Liver (tissue), 9 donors: Measurements from ENCODE around the gene PSD4. TPM values are rescaled to one million over a fixed set of nuclear protein-coding genes. Genes with fewer than 3 reads are reported as not detected.

Source experiments
- DNase-seq: peaks from one replicate; pipeline ENCODE4 v3.0.0-alpha.2; 2017; ENCODE audit warnings: low spot score
- H3K27ac ChIP-seq, 2 donors: one replicate each; pipeline ENCODE4 v1.7.0; 2013; ENCODE audit warnings: inconsistent platforms in 2 of 2, low read length in 2 of 2, control low read depth in 1 of 2, low read depth in 1 of 2, mild to moderate bottlenecking in 1 of 2
- H3K27me3 ChIP-seq, 4 donors: one replicate each; pipeline versions ENCODE4 v1.6.1 to v1.7.0; 2013; ENCODE audit warnings: low read length in 3 of 4, inconsistent platforms in 1 of 4, mild to moderate bottlenecking in 1 of 4, moderate library complexity in 1 of 4; ENCODE audit not compliant: control insufficient read depth in 4 of 4, insufficient read depth in 4 of 4
- H3K36me3 ChIP-seq, 4 donors: one replicate each; pipeline versions ENCODE4 v1.6.1 to v1.7.0; 2013; ENCODE audit warnings: low read length in 3 of 4, mild to moderate bottlenecking in 3 of 4, low read depth in 1 of 4, moderate library complexity in 1 of 4; ENCODE audit not compliant: control insufficient read depth in 4 of 4, insufficient read depth in 3 of 4
- H3K4me1 ChIP-seq, 4 donors: one replicate each; pipeline versions ENCODE4 v1.6.1 to v1.7.0; 2013; ENCODE audit warnings: low read length in 3 of 4, mild to moderate bottlenecking in 3 of 4, moderate library complexity in 1 of 4; ENCODE audit not compliant: control insufficient read depth in 4 of 4, insufficient read depth in 4 of 4
- H3K4me3 ChIP-seq, 3 donors: one replicate each; pipeline versions ENCODE4 v1.6.1 to v1.7.0; 2013; ENCODE audit warnings: low read length in 3 of 3, control low read depth in 1 of 3, low read depth in 1 of 3, mild to moderate bottlenecking in 1 of 3
- H3K9ac ChIP-seq, 2 donors: one replicate each; pipeline ENCODE4 v1.7.0; 2013; ENCODE audit warnings: low read length in 2 of 2, mild to moderate bottlenecking in 2 of 2, moderate library complexity in 2 of 2, control low read depth in 1 of 2, low read depth in 1 of 2
- H3K9me3 ChIP-seq, 4 donors: one replicate each; pipeline versions ENCODE4 v1.6.1 to v1.7.0; 2013; ENCODE audit warnings: low read length in 3 of 4; ENCODE audit not compliant: control insufficient read depth in 4 of 4
- CTCF ChIP-seq: fragments of 150-350 bp; IDR thresholded peaks from 2 replicates; pipeline ENCODE4 v1.5.1; 2017; ENCODE audit warnings: improper control_type of control experiment, low read depth, low read length; ENCODE audit not compliant: missing input control
- EGR1 ChIP-seq, 2 donors: IDR thresholded peaks; 2 replicates each; pipeline ENCODE4 v1.6.1; 2016 to 2018; ENCODE audit warnings: antibody characterized with exemption in 2 of 2, low read depth in 2 of 2
- FOXA1 ChIP-seq: IDR thresholded peaks from 2 replicates; pipeline ENCODE4 v1.6.1; 2016; ENCODE audit warnings: antibody characterized with exemption
- FOXA2 ChIP-seq: IDR thresholded peaks from 2 replicates; pipeline ENCODE4 v1.6.1; 2016; ENCODE audit warnings: antibody characterized with exemption
- GABPA ChIP-seq, 2 donors: IDR thresholded peaks in 1 of 2; conservative IDR thresholded peaks in 1 of 2; 2 replicates each; pipeline ENCODE4 v1.6.1; 2016; ENCODE audit warnings: antibody characterized with exemption in 2 of 2, mild to moderate bottlenecking in 1 of 2, moderate library complexity in 1 of 2
- HNF4A ChIP-seq, 2 donors: conservative IDR thresholded peaks; 2 replicates each; pipeline ENCODE4 v1.6.1; 2016; ENCODE audit warnings: antibody characterized with exemption in 2 of 2, mild to moderate bottlenecking in 2 of 2
- HNF4G ChIP-seq: IDR thresholded peaks from 2 replicates; pipeline ENCODE4 v1.6.1; 2016; ENCODE audit warnings: antibody characterized with exemption
- JUND ChIP-seq, 2 donors: IDR thresholded peaks; 2 replicates each; pipeline ENCODE4 v1.6.1; 2016; ENCODE audit warnings: antibody characterized with exemption in 2 of 2
- MAX ChIP-seq: IDR thresholded peaks from 2 replicates; pipeline ENCODE4 v1.6.1; 2016; ENCODE audit warnings: antibody characterized with exemption
- NR2F2 ChIP-seq: IDR thresholded peaks from 2 replicates; pipeline ENCODE4 v1.6.1; 2016; ENCODE audit warnings: antibody characterized with exemption
- REST ChIP-seq: IDR thresholded peaks from 2 replicates; pipeline ENCODE4 v1.6.1; 2016; ENCODE audit warnings: antibody characterized with exemption, mild to moderate bottlenecking
- RXRA ChIP-seq, 2 donors: IDR thresholded peaks; 2 replicates each; pipeline ENCODE4 v1.6.1; 2017 to 2018; ENCODE audit warnings: antibody characterized with exemption in 2 of 2, mild to moderate bottlenecking in 1 of 2
- SP1 ChIP-seq: IDR thresholded peaks from 2 replicates; pipeline ENCODE4 v1.6.1; 2018; ENCODE audit warnings: antibody characterized with exemption, mild to moderate bottlenecking
- TAF1 ChIP-seq: conservative IDR thresholded peaks from 2 replicates; pipeline ENCODE4 v1.6.1; 2016; ENCODE audit warnings: antibody characterized with exemption, mild to moderate bottlenecking
- YY1 ChIP-seq: IDR thresholded peaks from 2 replicates; pipeline ENCODE4 v1.6.1; 2016; ENCODE audit warnings: antibody characterized with exemption, mild to moderate bottlenecking
- WGBS: extraction: QIAGEN DNeasy Blood & Tissue Kit; methylation state at CpG from one replicate; pipeline ENCODE4 v1.1.7; 2013; 5-methylcytosine and 5-hydroxymethylcytosine counted together
- polyA plus RNA-seq, 2 donors: library from polyadenylated mRNA; stranded (reverse) in 1 of 2; unstranded in 1 of 2; fragments of 200-250 nt in 1 of 2; fragments of >200 nt in 1 of 2; fragmentation: Nextera tagmentation in 1 of 2; extraction: Ambion mirVana in 1 of 2; gene quantifications; one replicate each; pipeline versions ENCODE4 v1.2.1 to v1.2.3, GENCODE V29; 2013 to 2015
- total RNA-seq, 2 donors: library from RNA; depleted of rRNA; stranded (reverse); fragments of >200 nt; gene quantifications; one replicate each; pipeline ENCODE4 v1.2.3, GENCODE V29; 2014
- TF ChIP-seq, protein P1 (sequence below): IDR thresholded peaks from 2 replicates; pipeline ENCODE4 v1.6.1; 2016; ENCODE audit warnings: antibody characterized with exemption
- donor health status: healthy.
- donor health status: healthy.
- donor health status: healthy.
- donor health status: healthy.
- donor health status: healthy.

PSD4 gene
- total and polyA plus RNA-seq, 4 donors: 16.4 to 83.2 (median 34.4) TPM

DNA sequence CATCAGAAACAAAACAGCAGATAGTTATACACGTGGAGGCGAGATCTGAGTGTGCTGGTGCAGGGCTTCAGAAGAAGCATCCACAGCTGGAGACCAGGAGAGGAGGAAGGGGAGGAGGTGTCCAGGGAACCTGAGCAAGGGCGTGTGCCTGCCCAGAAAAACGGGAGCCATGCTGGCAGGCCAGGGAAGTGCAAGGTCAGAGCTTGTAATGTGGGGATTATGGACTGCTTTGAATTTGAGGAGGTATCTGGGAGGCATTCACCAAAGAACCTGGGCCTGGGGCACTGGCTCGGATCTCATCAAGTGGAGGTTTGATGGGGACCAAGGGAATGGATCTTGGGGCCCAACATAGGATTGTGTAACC, 12.6 kb downstream of the PSD4 start:
- TF ChIP-seq MAX (no peak), NR2F2 (no peak), FOXA1 (no peak), HNF4A (conservative IDR thresholded peaks at IDR 0.05) (no peak), TAF1 (no peak), JUND (IDR thresholded peaks at IDR 0.05) (no peak), RXRA (IDR thresholded peaks at IDR 0.05) (no peak)
- no peak overlapping the region for H3K4me3 ChIP-seq
- WGBS: 87% methylated on average over 5 of the region's 5 CpGs
- H3K27ac ChIP-seq: no peak overlapping the region
- H3K4me1 ChIP-seq: peaks cover 12 to 38% (median 24%) of the 10 kb centered on the region in 4 donors
- no peaks in the 10 kb centered on the region for H3K9me3 ChIP-seq
- no peak for DNase-seq
- peaks cover 0 to 3% (median 1%) of the 10 kb centered on the region in 4 donors for H3K36me3 ChIP-seq
- no peaks in the 10 kb centered on the region for H3K27me3 ChIP-seq
- no peak overlapping the region for H3K9ac ChIP-seq

DNA sequence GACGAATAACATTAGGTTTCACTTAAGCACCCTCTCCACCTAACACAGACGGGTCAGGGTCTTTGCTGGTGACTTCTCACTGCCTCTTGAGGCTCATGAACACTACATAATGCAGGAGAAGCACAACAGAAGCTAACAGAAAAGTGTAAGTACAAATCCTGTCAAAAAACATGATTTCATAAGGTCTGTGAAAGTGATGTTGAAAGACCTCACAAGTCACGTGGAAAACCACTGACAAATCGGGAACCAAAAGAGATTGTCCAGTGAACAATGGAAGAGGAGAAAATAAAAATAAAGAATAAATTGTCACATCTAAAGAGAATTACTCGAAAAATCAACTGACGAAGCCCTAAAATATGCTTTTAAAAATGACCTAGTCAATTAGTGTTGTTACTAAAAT, 14.0 kb downstream of the PSD4 start:
- H3K27me3 ChIP-seq: no peaks in the 10 kb centered on the region
- H3K36me3 ChIP-seq: peaks cover 4 to 9% (median 7%) of the 10 kb centered on the region in 4 donors
- H3K4me1 ChIP-seq: peaks cover 7 to 29% (median 18%) of the 10 kb centered on the region in 4 donors
- TF ChIP-seq HNF4A (conservative IDR thresholded peaks at IDR 0.05) (no peak), GABPA (IDR thresholded peaks at IDR 0.05 in 1 of 2, conservative IDR thresholded peaks at IDR 0.05 in 1 of 2) (no peak), REST (no peak), NR2F2 (no peak), HNF4G (no peak), MAX (no peak), SP1 (no peak), EGR1 (IDR thresholded peaks at IDR 0.05; ENCODE audit: low read depth in 2 of 2) (no peak)
- TF ChIP-seq, protein P1, sequence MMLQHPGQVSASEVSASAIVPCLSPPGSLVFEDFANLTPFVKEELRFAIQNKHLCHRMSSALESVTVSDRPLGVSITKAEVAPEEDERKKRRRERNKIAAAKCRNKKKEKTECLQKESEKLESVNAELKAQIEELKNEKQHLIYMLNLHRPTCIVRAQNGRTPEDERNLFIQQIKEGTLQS: no peak
- no peak for DNase-seq
- peak overlapping the region in 1 of 2 donors; percentile 22 for H3K27ac ChIP-seq
- 80% methylated on average over 6 of the region's 6 CpGs for WGBS
- H3K9me3 ChIP-seq: no peaks in the 10 kb centered on the region
- H3K4me3 ChIP-seq: no peak overlapping the region
- no peak overlapping the region for H3K9ac ChIP-seq

DNA sequence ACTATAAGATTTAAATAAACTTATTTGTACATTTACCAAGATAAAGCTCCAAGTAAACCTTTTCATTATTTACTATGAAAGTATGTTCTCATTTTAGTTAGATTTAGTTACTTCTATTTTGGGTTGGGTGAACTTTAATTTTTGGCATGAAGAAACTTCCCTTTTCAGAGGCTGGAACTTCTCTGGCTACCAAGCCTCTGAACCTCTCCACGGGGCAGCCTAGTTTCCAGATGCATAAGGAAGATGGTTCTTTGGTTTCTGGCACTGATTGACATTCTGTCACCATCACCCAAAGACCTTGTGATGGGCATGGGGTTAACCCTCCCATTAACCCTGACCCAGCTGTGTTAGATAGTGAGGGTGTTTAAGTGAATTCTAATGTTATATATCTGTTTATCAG, 17.1 kb downstream of the PSD4 start:
- TF ChIP-seq TAF1 (no peak), JUND (IDR thresholded peaks at IDR 0.05) (no peak), YY1 (no peak), HNF4A (conservative IDR thresholded peaks at IDR 0.05) (no peak), RXRA (IDR thresholded peaks at IDR 0.05) (no peak), GABPA (IDR thresholded peaks at IDR 0.05 in 1 of 2, conservative IDR thresholded peaks at IDR 0.05 in 1 of 2) (no peak), MAX (no peak), EGR1 (IDR thresholded peaks at IDR 0.05; ENCODE audit: low read depth in 2 of 2) (no peak), FOXA2 (no peak), SP1 (no peak), CTCF (no peak), REST (no peak), NR2F2 (no peak), HNF4G (no peak), FOXA1 (no peak)
- TF ChIP-seq, protein P1: no peak
- no peak for DNase-seq
- H3K9me3 ChIP-seq: no peaks in the 10 kb centered on the region
- H3K27me3 ChIP-seq: no peaks in the 10 kb centered on the region
- H3K4me1 ChIP-seq: peaks cover 1 to 3% (median 2%) of the 10 kb centered on the region in 4 donors
- no peak overlapping the region for H3K9ac ChIP-seq
- H3K27ac ChIP-seq: no peak overlapping the region
- WGBS: 74% methylated on average over 1 of the region's 1 CpG
- H3K4me3 ChIP-seq: no peak overlapping the region
- H3K36me3 ChIP-seq: peaks cover 4 to 34% (median 28%) of the 10 kb centered on the region in 4 donors
